Stimulated activated CD4-positive, alpha-beta T cell treated with anti-CD3 and anti-CD28 coated beads, Interleukin-15, amount 100 ng/mL, for 1 hour (primary cell): ENCODE results near the gene ATXN1.
"Not testable (repeated sequence)": the region's sequence is repeated elsewhere in the genome, so short reads cannot be mapped to it uniquely, and the experiment has no call there.

Experiments
- DNase-seq, 2 donors: peaks; one replicate each; pipeline ENCODE4 v3.0.0-alpha.2; 2020; ENCODE audit warnings: low read depth in 1 of 2, low spot score in 1 of 2

ATXN1 gene

DNA sequence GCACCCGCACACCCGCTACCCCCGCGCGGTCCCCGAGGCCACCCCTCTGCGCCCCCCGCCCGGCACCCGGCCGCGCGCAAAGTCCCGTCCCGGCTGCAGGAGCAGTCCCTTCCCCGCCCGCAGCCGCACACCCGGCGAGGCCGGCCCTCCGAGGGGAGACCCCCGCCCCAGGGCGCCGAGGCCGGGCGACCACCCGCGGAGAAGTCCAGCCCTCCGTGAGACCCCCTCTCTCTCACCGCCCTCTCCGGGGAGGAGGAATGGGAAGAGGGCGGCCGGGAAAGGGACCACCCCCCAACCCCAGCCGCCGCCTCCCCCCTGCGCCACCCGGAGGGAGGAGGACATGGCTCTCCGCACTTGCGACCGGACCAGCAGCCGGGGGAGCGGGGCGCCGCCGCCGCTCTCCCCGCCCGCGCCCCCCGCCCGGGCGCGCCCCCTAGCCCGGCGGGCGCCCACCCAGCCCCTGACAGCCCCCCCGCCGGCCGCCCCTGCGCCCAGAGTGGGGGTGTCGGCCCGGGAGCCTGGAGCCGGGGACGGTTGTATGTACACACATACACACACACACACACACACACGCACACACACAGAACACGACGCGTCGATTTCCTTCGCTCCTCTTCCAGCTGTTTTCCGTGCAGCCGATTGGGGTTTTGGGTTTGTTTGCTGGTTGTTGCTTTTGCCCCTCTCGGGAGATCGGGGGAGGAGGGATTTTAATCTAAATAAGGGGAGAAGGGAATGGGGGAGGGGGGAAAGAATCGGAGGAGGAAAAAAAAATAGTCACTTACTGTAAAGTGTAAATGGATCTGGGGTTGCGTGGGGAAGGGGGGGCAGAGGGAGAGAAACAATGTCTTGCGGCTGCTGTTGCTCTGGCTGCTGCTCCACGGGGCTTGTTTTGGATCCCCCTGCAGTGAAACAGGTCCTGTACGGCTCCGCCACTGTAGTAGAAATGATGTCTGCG is at the start of gene ATXN1:
ATXN1 (minus strand) TSS at position 945 of the 955 bp plus-strand sequence.
- peak in 1 of 2 donors; percentile 20 for DNase-seq

DNA sequence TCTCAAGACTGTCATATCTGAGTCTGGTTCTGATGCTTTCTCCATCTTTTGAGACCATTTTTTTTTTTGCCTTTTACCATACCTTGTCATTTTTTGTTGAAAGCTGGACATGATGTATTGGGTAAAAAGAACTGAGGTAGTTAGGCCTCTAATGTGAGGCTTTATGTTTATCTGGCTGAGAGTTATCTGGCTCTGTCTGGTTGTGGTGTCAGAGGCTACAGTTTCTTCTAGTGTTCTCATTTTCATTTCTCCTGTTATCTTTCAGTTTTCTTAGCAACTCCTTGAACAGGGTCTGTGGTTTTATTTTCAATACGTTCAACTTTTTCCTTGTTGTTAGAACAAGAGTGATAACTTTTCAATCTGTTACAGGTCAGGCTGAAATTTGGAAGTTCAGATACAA is 49.2 kb upstream of the ATXN1 start:
- no peak for DNase-seq

DNA sequence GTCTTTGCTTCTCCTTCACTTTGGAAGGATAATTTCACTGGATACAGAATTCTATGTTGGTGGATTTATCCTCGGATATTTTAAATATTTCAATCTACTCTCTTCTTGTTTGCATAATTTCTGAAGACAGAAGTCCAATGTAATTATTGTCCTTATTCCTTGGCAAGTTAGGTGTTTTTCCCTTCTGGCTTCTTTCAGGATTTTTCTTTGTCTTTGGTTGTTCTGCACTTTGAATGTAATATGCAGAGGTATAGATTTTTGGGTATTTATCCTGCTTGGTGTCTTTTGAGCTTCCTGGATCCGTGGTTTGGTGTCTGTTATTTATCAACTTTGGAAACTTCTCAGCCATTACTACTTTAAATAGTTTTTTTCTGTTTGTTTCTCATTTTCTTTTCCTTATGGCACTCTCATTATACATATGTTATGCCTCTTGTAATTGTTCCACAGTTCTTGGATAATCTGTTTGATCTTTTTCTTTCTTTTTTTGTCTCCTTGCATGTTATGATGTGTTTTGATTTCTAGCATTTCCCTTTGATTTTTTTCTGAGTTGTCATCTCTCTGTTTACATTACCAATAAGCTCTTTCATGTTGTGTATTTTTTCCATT is 48.6 kb upstream of the ATXN1 start:
- no peak for DNase-seq

DNA sequence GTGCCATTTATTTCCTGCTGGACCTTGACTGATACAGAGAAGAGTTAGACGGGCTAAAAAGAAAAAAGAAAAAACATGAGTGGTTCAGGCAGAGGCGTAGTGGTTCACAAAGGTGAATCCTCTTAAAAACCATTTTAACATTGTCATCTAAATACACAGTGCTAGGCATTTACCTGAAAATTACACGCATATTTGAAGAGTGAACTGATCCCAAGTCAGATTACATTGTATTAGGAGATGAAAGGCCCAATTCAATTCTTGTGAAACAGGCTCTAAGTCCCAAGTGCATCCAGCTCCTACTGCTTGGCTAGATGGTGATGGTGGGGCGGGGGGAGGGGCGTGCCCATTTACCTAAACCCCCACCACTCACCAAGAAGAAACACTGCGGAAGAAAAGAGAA is 46.7 kb upstream of the ATXN1 start:
- DNase-seq: no peak

DNA sequence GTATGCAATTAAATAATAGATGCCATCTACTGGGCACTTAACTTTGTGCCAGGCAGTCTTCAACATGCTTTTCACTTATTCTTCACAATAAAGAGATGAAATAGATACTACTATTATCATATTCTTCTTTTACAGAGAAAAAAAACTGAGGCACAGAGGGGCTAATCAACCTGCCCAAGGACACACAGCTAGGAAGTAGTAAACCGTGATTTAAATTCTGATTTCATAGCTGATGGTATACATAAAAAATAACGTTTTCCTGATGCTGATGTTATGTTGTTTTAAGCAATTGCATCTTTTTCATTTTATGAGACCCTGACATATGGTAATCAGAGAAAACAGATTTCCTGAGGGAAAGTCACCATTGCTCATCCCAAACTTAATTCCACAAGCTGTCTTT is 45.1 kb upstream of the ATXN1 start:
- DNase-seq: no peak

DNA sequence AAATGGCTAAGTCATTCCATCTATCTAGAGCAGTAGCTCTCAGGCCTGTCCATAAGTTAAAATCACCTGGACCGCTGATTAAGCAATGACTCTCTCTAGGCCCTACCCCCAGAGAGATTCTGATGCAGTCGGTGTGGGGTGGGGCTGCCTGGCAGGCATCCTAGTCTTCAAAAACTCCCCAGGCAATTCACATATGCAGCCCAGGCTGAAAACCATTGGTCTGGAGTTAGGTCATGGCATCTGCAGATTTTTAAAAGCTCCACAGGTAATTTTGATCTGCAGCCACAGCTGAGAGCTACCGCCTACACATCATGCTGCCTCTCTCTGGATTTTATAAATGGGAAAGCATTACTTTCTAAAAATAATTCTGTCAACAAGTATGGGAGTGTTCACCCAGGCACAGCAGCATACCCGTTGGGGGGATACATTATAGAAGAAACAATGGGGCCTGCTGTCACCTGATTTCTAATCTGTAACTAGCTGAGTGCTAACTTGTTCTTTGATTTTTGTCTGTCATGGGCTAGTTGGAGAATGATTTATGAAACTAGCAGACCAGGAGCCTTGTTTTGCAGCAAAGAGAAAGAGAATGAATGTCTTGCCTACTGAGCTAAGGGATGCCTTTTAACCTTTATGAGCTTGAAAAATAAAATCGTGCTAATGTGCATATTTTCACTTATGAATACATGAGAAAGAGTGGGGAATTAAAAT is 44.1 kb upstream of the ATXN1 start:
- DNase-seq: no peak

DNA sequence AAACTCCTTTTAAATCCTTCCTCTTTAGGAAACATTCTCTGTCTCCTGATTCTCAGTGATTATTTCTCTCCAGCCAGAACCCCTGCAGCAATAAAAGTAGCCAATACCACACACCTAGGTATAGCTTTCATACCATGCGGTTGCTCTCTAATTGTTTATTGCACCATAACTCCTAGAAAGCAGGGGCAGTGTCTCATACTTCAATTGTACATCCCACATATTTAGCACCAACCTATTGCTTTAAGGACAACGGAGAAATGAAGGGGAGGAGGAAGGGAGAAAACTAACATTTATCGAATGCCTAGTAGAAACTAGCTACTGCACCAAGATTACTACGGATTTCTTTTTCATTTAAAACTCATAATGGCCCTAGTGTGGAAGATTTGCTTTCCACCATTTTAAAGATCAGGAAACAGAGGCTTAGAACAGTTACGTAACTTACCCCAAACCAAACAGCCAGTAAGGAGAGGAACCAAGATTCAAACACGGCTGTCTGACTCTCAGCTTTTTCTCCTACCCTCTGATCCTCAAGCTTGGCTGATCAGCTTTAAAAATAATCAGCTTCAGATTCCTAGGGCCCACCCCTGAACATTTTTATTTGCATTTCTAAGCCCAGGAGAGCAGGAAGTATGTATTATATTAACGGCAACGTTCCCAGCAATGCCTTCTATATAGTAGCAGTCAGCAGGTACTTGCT is 43.4 kb upstream of the ATXN1 start:
- DNase-seq: no peak

DNA sequence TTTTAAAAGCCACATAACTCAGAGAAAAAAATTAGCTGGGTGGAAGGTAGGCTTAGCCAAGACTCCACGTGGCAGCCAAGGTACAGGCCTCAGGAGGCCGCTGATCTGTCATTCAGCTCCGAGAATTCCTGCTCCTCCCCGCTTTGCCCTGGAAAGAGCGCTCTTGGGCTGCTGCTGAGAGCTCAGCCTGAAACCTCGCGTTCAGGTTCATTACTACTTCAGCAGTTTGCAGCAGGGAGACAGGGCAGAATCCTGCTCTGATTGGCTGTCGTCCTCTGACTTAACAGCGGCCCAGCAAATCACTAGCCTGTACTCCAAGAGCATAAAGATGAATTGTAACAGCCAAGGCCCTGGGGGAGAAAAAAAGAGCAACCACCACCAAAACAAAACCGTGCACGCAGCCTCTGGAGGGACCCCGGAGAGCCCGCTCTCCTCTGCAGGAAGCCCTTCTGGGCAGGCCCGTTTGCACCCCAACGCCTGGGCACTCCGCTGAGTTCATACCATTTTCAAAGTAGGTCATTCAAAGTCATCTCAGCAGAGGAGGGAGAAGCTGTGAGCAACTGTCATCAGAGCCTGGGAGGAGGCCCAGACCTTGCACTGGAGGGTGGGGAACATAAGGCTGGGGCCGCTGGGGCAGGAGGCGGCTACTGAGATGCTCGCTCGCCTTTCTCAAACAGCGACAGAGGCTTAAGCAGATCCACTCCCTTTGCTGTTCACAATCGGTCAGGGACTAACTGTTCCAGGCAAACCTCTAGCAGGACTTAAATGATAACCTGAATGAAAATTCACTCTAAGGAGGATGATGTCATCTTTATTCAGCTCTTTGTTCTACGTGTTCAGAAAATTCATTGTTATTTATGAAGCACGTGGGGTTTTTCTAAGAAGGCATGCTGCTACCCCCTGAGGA is 42.3 kb upstream of the ATXN1 start:
- DNase-seq: no peak

DNA sequence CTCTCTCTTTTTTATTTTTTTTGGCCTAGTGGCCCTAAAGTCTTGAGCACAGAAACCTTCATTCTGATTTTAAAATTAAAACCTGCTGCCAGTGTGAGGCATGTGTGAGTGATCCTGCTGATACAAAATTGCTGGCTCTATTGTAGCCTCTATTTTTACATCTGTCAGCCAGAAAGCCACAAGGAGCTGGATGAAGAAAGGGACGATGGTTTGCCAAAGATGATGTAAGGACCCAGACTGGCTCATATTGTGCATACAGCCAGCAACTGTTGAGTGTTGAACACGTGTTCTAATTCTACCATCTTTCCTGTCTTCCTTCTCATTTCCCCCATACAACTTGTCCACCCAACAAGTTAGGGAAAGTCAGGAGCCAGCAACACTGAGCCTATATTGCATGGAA is 40.8 kb upstream of the ATXN1 start:
- DNase-seq: no peak

DNA sequence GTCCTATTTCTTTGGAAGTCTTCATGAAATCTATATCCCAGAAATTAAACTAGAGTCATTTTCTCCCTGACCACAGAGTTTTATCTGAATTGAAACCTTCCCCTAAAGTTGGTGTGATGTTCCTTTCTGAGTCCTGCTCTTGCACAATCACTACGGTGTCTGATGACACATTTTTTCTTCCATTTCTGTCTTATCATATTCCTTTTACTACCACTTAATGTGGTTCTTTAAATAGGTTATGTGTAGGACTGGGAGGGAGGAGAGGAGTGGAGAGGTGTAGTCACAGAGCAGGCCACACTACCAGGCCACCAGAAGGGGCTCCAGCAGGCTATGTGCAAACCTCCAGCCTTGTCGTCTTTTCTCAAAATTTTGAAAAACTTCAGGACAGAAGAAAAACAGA is 39.7 kb upstream of the ATXN1 start:
- no peak for DNase-seq

DNA sequence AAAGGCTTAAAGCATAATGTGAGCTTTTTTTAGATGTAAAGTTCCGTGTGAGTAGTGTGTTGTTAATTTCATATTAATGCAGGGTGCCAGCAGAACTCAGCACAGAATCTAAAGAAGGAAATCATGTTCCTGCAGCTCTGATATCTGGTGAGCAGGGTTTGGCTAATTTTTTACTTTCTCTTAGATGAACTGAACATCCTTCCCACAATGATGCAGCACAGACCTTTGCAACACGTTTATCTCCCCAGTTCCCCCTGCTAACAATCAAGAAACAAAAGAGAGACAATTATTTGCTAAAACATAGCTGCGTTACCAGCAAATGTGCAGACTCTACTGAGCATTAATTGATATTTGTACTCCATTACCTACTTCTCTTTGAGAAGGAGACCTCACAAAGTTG is 39.1 kb upstream of the ATXN1 start:
- DNase-seq: no peak

DNA sequence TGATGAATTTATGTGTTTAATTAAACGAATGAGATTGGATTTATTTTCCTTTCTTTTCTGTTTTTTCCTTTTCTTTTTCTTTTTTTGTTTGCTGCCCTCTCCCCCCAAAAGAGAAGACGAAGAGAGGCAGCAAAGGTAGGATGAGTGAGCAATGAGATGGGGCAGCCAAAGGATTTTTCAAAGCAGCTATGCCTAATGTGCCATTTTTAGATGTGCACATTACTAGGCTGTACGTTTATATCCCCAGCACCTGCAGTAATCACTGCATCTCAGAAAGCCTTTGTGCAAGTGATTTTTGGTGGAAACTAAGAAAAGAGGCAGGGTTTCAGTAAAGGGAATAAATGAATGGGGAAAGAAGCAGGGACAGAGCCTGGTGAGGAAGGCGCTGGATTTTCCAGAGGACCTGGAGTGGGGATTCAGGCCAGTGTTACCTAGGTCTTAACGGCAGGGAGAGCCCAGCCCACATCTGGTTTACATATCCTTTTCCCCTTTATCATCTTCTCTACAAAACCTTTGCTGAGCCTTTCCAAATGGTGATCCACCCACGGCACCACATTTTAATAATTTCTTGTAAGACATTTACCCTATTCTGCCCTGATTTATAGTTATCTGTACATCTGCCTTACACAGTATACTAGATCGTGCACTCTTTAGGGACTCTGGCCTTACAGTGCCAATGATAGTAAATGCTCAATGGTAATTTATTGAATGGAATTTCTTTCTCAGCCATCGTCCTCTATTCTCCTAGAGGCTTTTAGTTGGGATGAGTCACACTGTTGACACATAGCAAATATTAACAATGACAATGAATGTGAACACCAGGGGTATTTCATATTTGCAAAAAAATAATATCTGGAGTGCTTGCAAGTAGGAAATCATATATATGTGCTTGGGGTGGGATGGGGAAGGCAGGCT is 38.3 kb upstream of the ATXN1 start:
- DNase-seq: no peak

DNA sequence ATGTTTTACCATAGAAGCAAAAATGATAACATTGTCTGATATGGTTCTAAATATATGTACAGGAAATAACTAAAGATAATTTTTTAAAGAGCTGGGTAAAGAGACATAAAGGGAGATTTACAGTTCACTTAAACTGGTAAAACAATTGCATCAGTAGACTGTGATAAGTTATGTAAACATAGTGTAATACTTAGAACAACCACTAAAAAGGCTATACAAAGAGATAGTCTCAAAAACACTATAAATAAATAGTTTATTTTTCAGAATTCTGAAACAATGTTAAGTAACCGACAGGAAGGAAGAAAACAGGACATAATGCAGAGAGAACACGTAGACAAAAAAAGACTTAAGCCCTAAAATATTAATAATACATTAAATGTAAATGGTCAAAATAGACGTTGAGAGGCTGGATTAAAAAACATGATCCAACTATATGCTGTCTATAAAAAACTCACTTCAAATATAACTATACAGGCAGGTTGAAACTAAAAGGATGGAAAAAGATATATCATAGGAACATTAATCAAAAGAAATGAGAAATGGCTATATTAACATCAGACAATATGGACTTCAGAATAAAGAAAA is 32.7 kb upstream of the ATXN1 start:
- no peak for DNase-seq

DNA sequence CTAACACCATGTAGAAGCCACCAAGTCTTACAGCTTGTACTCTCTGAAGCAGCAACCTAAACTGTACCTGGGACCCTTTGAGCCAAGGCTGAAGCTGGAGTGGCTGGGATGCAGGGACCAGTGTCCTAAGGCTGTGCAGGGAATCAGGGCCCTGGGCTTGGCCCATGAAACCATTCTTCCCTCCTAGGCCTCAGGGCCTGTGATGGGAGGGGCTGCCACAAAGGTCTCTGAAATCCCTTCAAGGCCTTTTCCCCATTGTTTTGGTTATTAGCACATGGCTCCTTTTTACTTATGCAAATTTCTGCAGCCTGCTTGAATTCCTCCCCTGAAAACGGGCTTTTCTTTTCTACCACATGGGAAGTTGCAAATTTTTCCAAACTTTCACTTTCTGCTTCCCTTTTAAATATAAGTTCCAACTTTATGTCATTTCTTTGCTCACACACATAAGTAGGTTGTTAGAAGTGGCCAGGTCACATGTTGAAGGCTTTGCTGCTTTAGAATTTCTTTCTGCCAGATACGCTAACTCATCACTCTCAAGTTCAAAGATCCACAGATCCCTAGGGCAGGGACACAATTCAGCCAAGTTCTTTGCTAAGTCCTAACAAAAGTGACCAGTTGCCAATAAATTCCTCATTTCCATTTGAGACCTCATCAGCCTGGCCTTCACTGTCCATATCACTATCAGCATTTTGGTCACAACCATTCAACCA is 28.2 kb upstream of the ATXN1 start:
- DNase-seq: no peak

DNA sequence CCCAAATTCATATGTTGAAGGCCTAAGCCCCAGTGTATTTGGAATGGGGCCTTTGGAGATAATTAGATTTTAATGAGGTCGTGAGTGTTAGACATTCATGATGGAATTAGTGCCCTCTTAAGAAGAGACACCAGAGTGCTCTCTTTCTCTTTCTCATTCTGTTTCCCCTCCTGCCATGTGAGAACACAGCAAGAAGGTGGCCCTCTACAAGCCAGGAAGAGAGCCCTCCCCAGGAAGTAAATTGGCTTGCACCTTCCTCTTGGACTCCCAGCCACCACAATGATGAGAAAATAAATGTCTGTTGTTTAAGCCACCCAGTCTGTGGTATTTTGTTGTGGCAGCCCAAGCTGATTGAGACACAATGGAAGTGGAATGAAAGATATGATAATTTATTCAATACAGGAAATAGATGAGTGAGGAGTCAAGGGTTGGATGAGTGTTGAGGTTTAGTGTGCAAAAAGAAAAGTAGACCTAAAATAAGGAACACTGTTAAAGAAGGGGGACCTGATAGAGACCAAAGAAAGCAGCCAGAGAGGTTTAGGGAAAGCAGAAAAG is 25.9 kb upstream of the ATXN1 start:
- DNase-seq: no peak

DNA sequence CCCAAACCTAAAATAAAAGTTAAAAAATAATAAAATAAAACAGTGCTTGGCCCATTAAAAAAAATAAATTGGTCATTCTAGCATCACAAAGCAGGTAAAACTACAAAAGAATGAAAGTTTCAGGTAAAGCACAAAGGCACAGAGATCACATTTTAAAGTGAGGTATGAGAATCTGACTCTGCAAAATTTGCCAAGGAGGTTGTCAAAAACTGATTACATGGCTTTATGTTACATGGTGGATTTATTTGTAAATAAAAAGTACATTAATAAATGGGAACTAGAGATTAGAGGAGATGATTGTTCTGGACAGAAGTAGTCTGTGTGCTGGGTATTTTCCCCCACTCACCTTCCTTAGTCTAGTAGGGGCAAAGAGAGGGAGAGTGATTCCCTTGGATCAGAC is 24.2 kb upstream of the ATXN1 start:
- no peak for DNase-seq

DNA sequence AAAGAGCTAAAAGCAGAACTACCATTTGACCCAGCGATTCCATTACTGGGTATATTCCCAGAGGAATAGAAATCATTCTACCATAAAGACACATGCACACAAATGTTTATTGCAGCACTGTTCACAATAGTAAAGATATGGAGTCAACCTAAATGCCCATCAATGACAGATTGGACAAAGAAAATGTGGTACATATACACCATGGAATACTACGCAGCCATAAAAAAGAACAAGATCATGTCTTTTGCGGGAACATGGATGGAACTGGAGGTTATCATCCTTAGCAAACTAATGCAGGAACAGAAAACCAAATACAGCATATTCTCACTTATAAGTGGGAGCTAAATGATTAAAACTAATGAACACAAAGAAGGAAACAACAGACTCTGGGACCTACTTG is 23.7 kb upstream of the ATXN1 start:
- DNase-seq: not testable (repeated sequence)

DNA sequence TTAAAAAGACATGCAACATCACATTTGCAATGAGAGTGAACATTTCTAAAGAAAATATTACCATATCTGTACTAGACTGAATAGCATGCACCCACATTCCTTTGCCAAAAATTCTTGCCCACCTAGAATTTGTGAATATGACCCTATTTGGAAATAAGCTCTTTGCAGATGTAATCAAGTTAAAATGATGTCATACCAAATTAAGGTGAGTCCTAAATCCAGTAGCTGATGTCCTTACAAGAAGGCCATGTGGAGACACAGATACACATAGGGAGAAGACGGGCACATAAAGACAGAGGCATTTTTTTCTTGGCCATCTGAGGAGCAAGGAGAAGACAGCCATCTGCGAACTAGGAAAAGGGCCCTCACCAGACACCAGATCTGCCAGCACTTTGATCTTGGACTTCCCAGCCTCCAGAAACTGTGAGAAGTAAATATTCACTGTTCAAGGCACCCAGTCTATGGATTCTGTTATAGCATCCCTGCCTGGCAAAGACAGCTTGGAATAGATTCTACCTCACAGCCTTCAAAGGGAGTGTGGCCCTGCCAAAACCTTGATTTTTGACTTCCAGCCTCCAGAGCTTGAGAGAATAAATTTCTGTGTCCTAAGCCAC is 22.8 kb upstream of the ATXN1 start:
- no peak for DNase-seq
